GM12872 (cell line): ENCODE measurements around the gene HDGFL3.

ENCODE experiments used
- CTCF ChIP-seq: IDR thresholded peaks from 3 replicates; pipeline ENCODE4 v1.5.1; 2011; ENCODE audit warnings: low read depth, mild to moderate bottlenecking, low read length, moderate library complexity; ENCODE audit not compliant: insufficient read depth

The HDGFL3 gene

GRCh38 chr15:83192742-83193141, 14.9 kb downstream of the HDGFL3 start:
- no peak for TF ChIP-seq CTCF

- no peak for TF ChIP-seq CTCF
These were observed 17.2 kb downstream of the HDGFL3 start for GRCh38 chr15:83190450-83190849.

- TF ChIP-seq CTCF: no peak
These were observed 22.1 kb downstream of the HDGFL3 start for GRCh38 chr15:83185561-83185960.

GRCh38 chr15:83178869-83179325, 28.7 kb downstream of the HDGFL3 start:
- TF ChIP-seq CTCF: no peak

- no peak for TF ChIP-seq CTCF
These were observed 29.2 kb downstream of the HDGFL3 start for GRCh38 chr15:83178390-83178789.

GRCh38 chr15:83174891-83175290, 32.7 kb downstream of the HDGFL3 start:
- no peak for TF ChIP-seq CTCF

GRCh38 chr15:83170474-83171165, 37.0 kb downstream of the HDGFL3 start:
- no peak for TF ChIP-seq CTCF
